BLaER1 (cell line): ENCODE data around the gene ARSG.

Experiments
- H3K27ac ChIP-seq: shearing (Covaris generic); formaldehyde crosslinking; 2 replicates; pipeline ENCODE4 v1.8.1; 2022
- H3K27me3 ChIP-seq: shearing (Covaris generic); formaldehyde crosslinking; 2 replicates; pipeline ENCODE4 v1.8.1; 2022
- H3K36me3 ChIP-seq: shearing (Covaris generic); formaldehyde crosslinking; 2 replicates; pipeline ENCODE4 v1.8.1; 2022
- H3K4me1 ChIP-seq: shearing (Covaris generic); formaldehyde crosslinking; 2 replicates; pipeline ENCODE4 v1.8.1; 2022
- H3K4me2 ChIP-seq: shearing (Covaris generic); formaldehyde crosslinking; 2 replicates; pipeline ENCODE4 v1.8.1; 2022
- H3K4me3 ChIP-seq: shearing (Covaris generic); formaldehyde crosslinking; 2 replicates; pipeline ENCODE4 v1.8.1; 2022
- H3K9ac ChIP-seq: shearing (Covaris generic); formaldehyde crosslinking; 2 replicates; pipeline ENCODE4 v1.8.1; 2022
- H3K9me3 ChIP-seq: shearing (Covaris generic); formaldehyde crosslinking; 2 replicates; pipeline ENCODE4 v1.8.1; 2022
- H4K20me1 ChIP-seq: shearing (Covaris generic); formaldehyde crosslinking; 2 replicates; pipeline ENCODE4 v1.8.1; 2022
- Cebpa-rat ChIP-seq: shearing (Covaris generic); IDR thresholded peaks from 2 replicates; pipeline ENCODE4 v1.8.1; 2022

ARSG gene

GRCh38 chr17:68417317-68417716, 126.0 kb downstream of the ARSG start:
- TF ChIP-seq Cebpa-rat = no peak
- H3K4me2 ChIP-seq = no peak overlapping the region

GRCh38 chr17:68418876-68419275, 127.6 kb downstream of the ARSG start:
- H3K9ac ChIP-seq = no peak overlapping the region
- no peak overlapping the region for H3K27ac ChIP-seq
- H3K9me3 ChIP-seq = peaks cover 15% of the 10 kb centered on the region
- TF ChIP-seq Cebpa-rat = no peak
- H3K4me3 ChIP-seq = no peak overlapping the region
- no peaks in the 10 kb centered on the region for H3K27me3 ChIP-seq
- no peaks in the 10 kb centered on the region for H4K20me1 ChIP-seq
- H3K4me1 ChIP-seq = no peaks in the 10 kb centered on the region
- no peak overlapping the region for H3K4me2 ChIP-seq
- no peaks in the 10 kb centered on the region for H3K36me3 ChIP-seq

More at GRCh38 chr17:68417317-68417716, 126.0 kb downstream of the ARSG start:
- Histone ChIP-seq H3K4me1 (no peaks in the 10 kb centered on the region), H3K36me3 (no peaks in the 10 kb centered on the region), H3K27ac (no peak overlapping the region), H3K9ac (no peak overlapping the region), H3K9me3 (peaks cover 15% of the 10 kb centered on the region), H4K20me1 (no peaks in the 10 kb centered on the region), H3K4me3 (no peak overlapping the region), H3K27me3 (no peaks in the 10 kb centered on the region)

GRCh38 chr17:68420065-68420464, 128.8 kb downstream of the ARSG start:
- H3K27me3 ChIP-seq = no peaks in the 10 kb centered on the region
- H3K9ac ChIP-seq = no peak overlapping the region

GRCh38 chr17:68421486-68421885, 130.2 kb downstream of the ARSG start:
- H3K27ac ChIP-seq = no peak overlapping the region
- H3K9ac ChIP-seq = no peak overlapping the region
- H3K4me2 ChIP-seq = no peak overlapping the region
- H3K4me1 ChIP-seq = no peaks in the 10 kb centered on the region
- peaks cover 6% of the 10 kb centered on the region; the same call in 1 of the 2 replicates for H3K9me3 ChIP-seq
- no peaks in the 10 kb centered on the region for H3K27me3 ChIP-seq
- H4K20me1 ChIP-seq = no peaks in the 10 kb centered on the region
- TF ChIP-seq Cebpa-rat = no peak
- H3K4me3 ChIP-seq = no peak overlapping the region
- no peaks in the 10 kb centered on the region for H3K36me3 ChIP-seq

More at GRCh38 chr17:68420065-68420464, 128.8 kb downstream of the ARSG start:
- H4K20me1 ChIP-seq = no peaks in the 10 kb centered on the region
- no peaks in the 10 kb centered on the region for H3K36me3 ChIP-seq
- H3K9me3 ChIP-seq = peaks cover 15% of the 10 kb centered on the region
- H3K4me3 ChIP-seq = no peak overlapping the region
- no peak overlapping the region for H3K27ac ChIP-seq
- no peak for TF ChIP-seq Cebpa-rat
- no peaks in the 10 kb centered on the region for H3K4me1 ChIP-seq
- H3K4me2 ChIP-seq = no peak overlapping the region

GRCh38 chr17:68422821-68423220, 131.5 kb downstream of the ARSG start:
- no peak overlapping the region for H3K4me3 ChIP-seq
- no peak overlapping the region for H3K4me2 ChIP-seq
- no peaks in the 10 kb centered on the region for H3K4me1 ChIP-seq
- H3K27me3 ChIP-seq = no peaks in the 10 kb centered on the region
- H3K27ac ChIP-seq = no peak overlapping the region
- no peak overlapping the region for H3K9ac ChIP-seq
- no peaks in the 10 kb centered on the region for H4K20me1 ChIP-seq
- H3K9me3 ChIP-seq = no peaks in the 10 kb centered on the region
- no peaks in the 10 kb centered on the region for H3K36me3 ChIP-seq
- no peak for TF ChIP-seq Cebpa-rat

GRCh38 chr17:68423251-68423650, 132.0 kb downstream of the ARSG start:
- Histone ChIP-seq H3K9ac (no peak overlapping the region), H3K36me3 (no peaks in the 10 kb centered on the region), H4K20me1 (no peaks in the 10 kb centered on the region), H3K4me2 (no peak overlapping the region), H3K4me1 (no peaks in the 10 kb centered on the region), H3K9me3 (no peaks in the 10 kb centered on the region), H3K4me3 (no peak overlapping the region), H3K27ac (no peak overlapping the region), H3K27me3 (no peaks in the 10 kb centered on the region)
- TF ChIP-seq Cebpa-rat = no peak

GRCh38 chr17:68424203-68424602, 132.9 kb downstream of the ARSG start:
- Histone ChIP-seq H4K20me1 (no peaks in the 10 kb centered on the region), H3K4me3 (no peak overlapping the region), H3K4me2 (no peak overlapping the region), H3K9me3 (no peaks in the 10 kb centered on the region), H3K36me3 (no peaks in the 10 kb centered on the region), H3K9ac (no peak overlapping the region), H3K4me1 (no peaks in the 10 kb centered on the region), H3K27me3 (no peaks in the 10 kb centered on the region), H3K27ac (no peak overlapping the region)
- no peak for TF ChIP-seq Cebpa-rat

- no peaks in the 10 kb centered on the region for H4K20me1 ChIP-seq
- H3K9ac ChIP-seq = no peak overlapping the region
- H3K4me3 ChIP-seq = no peak overlapping the region
- no peak for TF ChIP-seq Cebpa-rat
- no peak overlapping the region for H3K4me2 ChIP-seq
- no peaks in the 10 kb centered on the region for H3K4me1 ChIP-seq
- H3K9me3 ChIP-seq = no peaks in the 10 kb centered on the region
- no peaks in the 10 kb centered on the region for H3K27me3 ChIP-seq
- no peak overlapping the region for H3K27ac ChIP-seq
- H3K36me3 ChIP-seq = no peaks in the 10 kb centered on the region
These were observed 133.6 kb downstream of the ARSG start for GRCh38 chr17:68424861-68425260.

GRCh38 chr17:68425979-68426378, 134.7 kb downstream of the ARSG start:
- no peaks in the 10 kb centered on the region for H3K9me3 ChIP-seq
- no peaks in the 10 kb centered on the region for H4K20me1 ChIP-seq
- H3K27ac ChIP-seq = no peak overlapping the region
- no peak for TF ChIP-seq Cebpa-rat
- H3K4me1 ChIP-seq = no peaks in the 10 kb centered on the region
- no peak overlapping the region for H3K4me3 ChIP-seq
- H3K36me3 ChIP-seq = no peaks in the 10 kb centered on the region
- no peak overlapping the region for H3K4me2 ChIP-seq
- H3K27me3 ChIP-seq = no peaks in the 10 kb centered on the region
- H3K9ac ChIP-seq = no peak overlapping the region

- H3K4me2 ChIP-seq = no peak overlapping the region
- TF ChIP-seq Cebpa-rat = no peak
- H3K9ac ChIP-seq = no peak overlapping the region
- H3K9me3 ChIP-seq = no peaks in the 10 kb centered on the region
- H4K20me1 ChIP-seq = no peaks in the 10 kb centered on the region
- no peaks in the 10 kb centered on the region for H3K36me3 ChIP-seq
- H3K27me3 ChIP-seq = no peaks in the 10 kb centered on the region
- H3K4me3 ChIP-seq = no peak overlapping the region
- H3K27ac ChIP-seq = no peak overlapping the region
- H3K4me1 ChIP-seq = peaks cover 8% of the 10 kb centered on the region
These were observed 136.3 kb downstream of the ARSG start for GRCh38 chr17:68427575-68427974.

- no peak for TF ChIP-seq Cebpa-rat
- Histone ChIP-seq H3K36me3 (no peaks in the 10 kb centered on the region), H4K20me1 (no peaks in the 10 kb centered on the region)
These were observed 137.3 kb downstream of the ARSG start for GRCh38 chr17:68428498-68429172.

More at GRCh38 chr17:68428498-68429172, 137.3 kb downstream of the ARSG start:
- no peak overlapping the region for H3K9ac ChIP-seq
- H3K27me3 ChIP-seq = no peaks in the 10 kb centered on the region
- H3K4me1 ChIP-seq = peaks cover 8% of the 10 kb centered on the region
- H3K9me3 ChIP-seq = no peaks in the 10 kb centered on the region
- H3K4me2 ChIP-seq = no peak overlapping the region
- no peak overlapping the region for H3K27ac ChIP-seq
- H3K4me3 ChIP-seq = no peak overlapping the region
